ENCODE results near the gene IL23R. TPM values are rescaled to one million over a fixed set of nuclear protein-coding genes. Genes with fewer than 3 reads are reported as not detected.

IL23R gene
- total RNA-seq, 4 donors from 2014 or later, result not detected

DNA sequence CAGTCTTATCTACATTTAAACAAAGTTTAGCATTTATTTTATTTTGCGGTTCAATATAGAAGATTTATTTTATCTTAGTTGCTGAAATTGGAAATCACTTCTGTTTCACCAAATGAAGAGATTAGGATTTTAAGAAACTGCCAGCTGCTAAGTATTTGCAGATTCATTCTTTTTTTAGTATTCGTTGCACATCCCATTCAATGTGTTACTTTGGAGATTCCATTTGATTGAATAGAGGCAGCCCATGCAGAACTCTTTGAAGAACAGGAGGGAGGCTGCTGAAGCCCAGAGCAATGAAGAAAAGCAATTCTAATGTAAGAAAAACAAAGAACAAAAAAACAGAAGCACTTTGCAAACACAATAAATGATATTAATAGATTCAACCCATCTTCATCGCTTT, 102.8 kb downstream of the IL23R start:
- Histone ChIP-seq H3K4me1 (no peaks in the 10 kb centered on the region), H3K27ac (no peak overlapping the region), H3K36me3 (no peaks in the 10 kb centered on the region), H3K4me3 (replicated peaks in 1 of 3) (no peak overlapping the region), H3K27me3 (no peaks in the 10 kb centered on the region), H3K9me3 (no peaks in the 10 kb centered on the region)
- intact Hi-C loops (cut with DNase I), result no loop called here
- WGBS, 2 donors, result 89 to 92% methylated on average over 3 of the region's 3 CpGs
- TF ChIP-seq, protein P1, sequence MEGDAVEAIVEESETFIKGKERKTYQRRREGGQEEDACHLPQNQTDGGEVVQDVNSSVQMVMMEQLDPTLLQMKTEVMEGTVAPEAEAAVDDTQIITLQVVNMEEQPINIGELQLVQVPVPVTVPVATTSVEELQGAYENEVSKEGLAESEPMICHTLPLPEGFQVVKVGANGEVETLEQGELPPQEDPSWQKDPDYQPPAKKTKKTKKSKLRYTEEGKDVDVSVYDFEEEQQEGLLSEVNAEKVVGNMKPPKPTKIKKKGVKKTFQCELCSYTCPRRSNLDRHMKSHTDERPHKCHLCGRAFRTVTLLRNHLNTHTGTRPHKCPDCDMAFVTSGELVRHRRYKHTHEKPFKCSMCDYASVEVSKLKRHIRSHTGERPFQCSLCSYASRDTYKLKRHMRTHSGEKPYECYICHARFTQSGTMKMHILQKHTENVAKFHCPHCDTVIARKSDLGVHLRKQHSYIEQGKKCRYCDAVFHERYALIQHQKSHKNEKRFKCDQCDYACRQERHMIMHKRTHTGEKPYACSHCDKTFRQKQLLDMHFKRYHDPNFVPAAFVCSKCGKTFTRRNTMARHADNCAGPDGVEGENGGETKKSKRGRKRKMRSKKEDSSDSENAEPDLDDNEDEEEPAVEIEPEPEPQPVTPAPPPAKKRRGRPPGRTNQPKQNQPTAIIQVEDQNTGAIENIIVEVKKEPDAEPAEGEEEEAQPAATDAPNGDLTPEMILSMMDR (IDR thresholded peaks at IDR 0.05), result no peak
- no peak for TF ChIP-seq POLR2A (IDR thresholded peaks at IDR 0.05)
- no peak for DNase-seq

DNA sequence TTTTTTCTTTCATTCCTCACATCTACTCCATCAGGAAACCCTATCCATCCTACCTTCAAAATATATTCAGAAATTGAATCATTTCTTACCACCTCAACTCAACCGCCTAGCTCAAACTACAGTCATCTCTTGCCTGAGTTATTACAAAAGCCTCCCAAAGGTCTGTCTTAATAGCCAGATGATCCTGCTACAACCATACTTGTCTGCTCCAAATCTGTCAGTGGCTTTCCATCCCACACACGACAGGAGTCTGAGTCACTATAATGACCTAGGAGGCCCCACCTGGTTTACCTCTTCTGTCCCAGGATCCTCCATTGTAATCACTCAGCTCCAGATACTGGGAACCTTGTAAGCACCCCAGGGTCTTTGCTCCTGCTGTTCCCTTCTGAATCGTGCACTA, 104.3 kb downstream of the IL23R start:
- Histone ChIP-seq H3K9me3 (no peaks in the 10 kb centered on the region), H3K27ac (no peak overlapping the region), H3K27me3 (no peaks in the 10 kb centered on the region), H3K4me1 (no peaks in the 10 kb centered on the region), H3K4me3 (replicated peaks in 1 of 3) (no peak overlapping the region), H3K36me3 (no peaks in the 10 kb centered on the region)
- no peak for DNase-seq
- intact Hi-C loops (cut with DNase I), result no loop called here
- no peak for TF ChIP-seq POLR2A (IDR thresholded peaks at IDR 0.05)
- TF ChIP-seq, protein P1 (IDR thresholded peaks at IDR 0.05), result no peak
- WGBS, 2 donors, result 94 to 95% methylated on average over 3 of the region's 3 CpGs

DNA sequence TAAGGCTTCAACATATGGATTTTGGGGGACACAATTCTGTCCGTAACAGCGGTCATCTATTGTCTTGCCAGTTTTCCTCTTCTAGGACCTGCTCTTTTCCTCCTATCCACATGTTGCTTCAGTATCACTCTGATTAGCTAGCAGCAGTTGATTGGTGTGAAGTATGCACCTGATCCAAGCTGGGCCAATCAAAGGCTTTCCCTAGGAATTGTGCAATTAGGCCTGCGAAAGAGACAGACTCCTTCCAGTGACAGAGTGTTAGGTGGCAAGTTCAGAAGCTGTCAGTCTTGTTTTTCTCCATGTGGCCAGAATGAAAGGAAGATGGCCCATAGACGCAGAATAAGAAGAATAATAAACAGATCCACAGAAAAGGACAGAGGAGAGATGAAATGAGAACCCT, 107.3 kb downstream of the IL23R start:
- Histone ChIP-seq H3K27me3 (no peaks in the 10 kb centered on the region), H3K36me3 (no peaks in the 10 kb centered on the region), H3K4me1 (no peaks in the 10 kb centered on the region), H3K9me3 (no peaks in the 10 kb centered on the region), H3K4me3 (replicated peaks in 1 of 3) (no peak overlapping the region), H3K27ac (no peak overlapping the region)
- DNase-seq, result no peak
- intact Hi-C loops (cut with DNase I), result no loop called here
- TF ChIP-seq, protein P1 (IDR thresholded peaks at IDR 0.05), result no peak
- TF ChIP-seq POLR2A (IDR thresholded peaks at IDR 0.05), result no peak
- WGBS, 2 donors, result 82 to 92% methylated on average over 4 of the region's 4 CpGs

DNA sequence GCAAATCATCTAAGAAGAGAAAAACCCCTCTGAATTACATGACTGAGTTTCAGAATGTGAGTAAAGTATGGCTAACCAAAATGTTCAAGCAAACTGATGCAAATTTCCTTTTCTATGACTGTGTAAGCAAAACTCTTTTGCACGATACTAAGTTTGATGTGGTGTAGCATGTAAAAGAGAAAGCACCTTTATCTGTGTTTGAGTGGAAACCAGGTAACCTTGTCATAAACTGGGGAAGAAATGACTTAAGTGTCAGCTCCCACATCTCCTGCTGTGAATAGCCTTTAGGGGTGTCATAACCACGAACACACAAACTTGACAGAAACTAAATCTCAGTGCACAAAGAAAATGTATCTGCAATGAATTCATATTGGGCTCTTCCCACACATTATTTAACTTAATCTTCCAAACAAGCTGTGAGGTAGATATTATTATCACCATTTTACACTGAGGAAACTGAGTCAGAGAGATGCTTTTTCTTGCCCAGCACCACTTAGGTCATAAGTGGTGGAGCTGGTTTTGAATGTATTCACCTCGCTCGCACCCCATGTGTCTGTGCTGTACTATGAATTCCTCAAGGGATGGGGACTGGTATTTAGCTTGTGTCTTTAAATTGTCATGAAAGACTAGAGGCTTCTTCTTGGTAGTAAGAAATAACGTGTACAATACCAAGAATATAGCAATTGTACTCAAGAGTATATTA, 108.5 kb downstream of the IL23R start:
- TF ChIP-seq, protein P1 (IDR thresholded peaks at IDR 0.05), result no peak
- TF ChIP-seq POLR2A (IDR thresholded peaks at IDR 0.05), result no peak
- no peak for DNase-seq
- Histone ChIP-seq H3K27me3 (no peaks in the 10 kb centered on the region), H3K36me3 (no peaks in the 10 kb centered on the region), H3K4me3 (replicated peaks in 1 of 3) (no peak overlapping the region), H3K9me3 (no peaks in the 10 kb centered on the region), H3K4me1 (no peaks in the 10 kb centered on the region), H3K27ac (no peak overlapping the region)
- WGBS, 2 donors, result 73 to 89% methylated on average over 5 of the region's 5 CpGs
- intact Hi-C loops (cut with DNase I), result no loop called here

DNA sequence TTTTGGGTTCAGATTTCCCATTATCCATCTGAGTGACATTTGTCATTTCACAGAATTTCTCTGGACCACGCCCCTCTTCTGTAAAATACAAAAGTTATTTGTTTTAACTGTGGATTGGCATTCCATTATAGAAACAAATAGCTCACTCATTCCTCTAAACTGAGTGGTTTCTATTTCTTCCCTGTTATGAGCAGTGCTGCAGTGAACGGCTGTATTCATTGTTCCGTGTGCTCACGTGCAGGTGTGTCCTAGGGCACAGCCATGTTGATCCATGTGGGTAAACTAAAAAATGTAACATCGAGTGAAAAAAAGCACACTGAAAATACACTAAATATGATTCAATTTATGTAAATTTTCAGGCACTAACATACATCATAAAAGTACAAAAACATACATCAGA, 114.4 kb downstream of the IL23R start:
- Histone ChIP-seq H3K27ac (no peak overlapping the region), H3K9me3 (no peaks in the 10 kb centered on the region)
- WGBS, 2 donors, result 83 to 87% methylated on average over 5 of the region's 5 CpGs

More for the DNA sequence above, 114.4 kb downstream of the IL23R start:
- Histone ChIP-seq H3K4me3 (replicated peaks in 1 of 3) (no peak overlapping the region), H3K4me1 (no peaks in the 10 kb centered on the region), H3K27me3 (no peaks in the 10 kb centered on the region), H3K36me3 (no peaks in the 10 kb centered on the region)
- DNase-seq, result no peak
- intact Hi-C loops (cut with DNase I), result no loop called here
- TF ChIP-seq POLR2A (IDR thresholded peaks at IDR 0.05), result no peak
- TF ChIP-seq, protein P1 (IDR thresholded peaks at IDR 0.05), result no peak
